ENCODE data around the gene PLCB1.

DNA sequence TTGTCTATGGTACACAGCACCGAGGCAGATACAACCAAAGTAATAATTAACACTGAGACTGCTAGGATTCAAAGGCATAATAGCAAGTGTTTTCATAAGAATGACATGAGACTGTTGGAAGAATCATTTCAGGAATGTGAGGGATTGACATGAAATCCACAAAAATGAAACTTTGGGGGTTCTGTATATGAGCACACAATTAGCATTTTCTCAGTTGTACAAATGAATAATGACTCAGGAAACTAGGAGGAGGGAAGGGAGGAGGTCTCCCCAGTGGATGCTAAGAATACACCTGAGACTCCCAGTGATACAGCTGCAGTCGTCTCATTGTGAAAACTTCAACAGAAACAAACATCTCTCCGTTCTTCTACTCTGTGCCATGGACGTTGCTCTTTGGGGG is 508.4 kb downstream of the PLCB1 start:
- no peak for TF ChIP-seq FOS (IDR thresholded peaks at IDR 0.05; ENCODE audit: low read depth, low read length)
- TF ChIP-seq, protein P1, sequence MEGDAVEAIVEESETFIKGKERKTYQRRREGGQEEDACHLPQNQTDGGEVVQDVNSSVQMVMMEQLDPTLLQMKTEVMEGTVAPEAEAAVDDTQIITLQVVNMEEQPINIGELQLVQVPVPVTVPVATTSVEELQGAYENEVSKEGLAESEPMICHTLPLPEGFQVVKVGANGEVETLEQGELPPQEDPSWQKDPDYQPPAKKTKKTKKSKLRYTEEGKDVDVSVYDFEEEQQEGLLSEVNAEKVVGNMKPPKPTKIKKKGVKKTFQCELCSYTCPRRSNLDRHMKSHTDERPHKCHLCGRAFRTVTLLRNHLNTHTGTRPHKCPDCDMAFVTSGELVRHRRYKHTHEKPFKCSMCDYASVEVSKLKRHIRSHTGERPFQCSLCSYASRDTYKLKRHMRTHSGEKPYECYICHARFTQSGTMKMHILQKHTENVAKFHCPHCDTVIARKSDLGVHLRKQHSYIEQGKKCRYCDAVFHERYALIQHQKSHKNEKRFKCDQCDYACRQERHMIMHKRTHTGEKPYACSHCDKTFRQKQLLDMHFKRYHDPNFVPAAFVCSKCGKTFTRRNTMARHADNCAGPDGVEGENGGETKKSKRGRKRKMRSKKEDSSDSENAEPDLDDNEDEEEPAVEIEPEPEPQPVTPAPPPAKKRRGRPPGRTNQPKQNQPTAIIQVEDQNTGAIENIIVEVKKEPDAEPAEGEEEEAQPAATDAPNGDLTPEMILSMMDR (conservative IDR thresholded peaks at IDR 0.05; ENCODE audit: low read depth, low read length), result no peak
- no peak for TF ChIP-seq POLR2A (IDR thresholded peaks at IDR 0.05; ENCODE audit: low read depth, low read length)
- no peak for TF ChIP-seq RAD21 (IDR thresholded peaks at IDR 0.05; ENCODE audit: low read length)
- no peak for TF ChIP-seq SMC3 (IDR thresholded peaks at IDR 0.05; ENCODE audit: low read depth, low read length)
- TF ChIP-seq CEBPB (IDR thresholded peaks at IDR 0.05; ENCODE audit: low read depth, low read length), result no peak
- TF ChIP-seq MAZ (IDR thresholded peaks at IDR 0.05; ENCODE audit: borderline replicate concordance, low read depth, low read length), result no peak
- TF ChIP-seq RFX5 (IDR thresholded peaks at IDR 0.05; ENCODE audit: low read depth, low read length), result no peak
- TF ChIP-seq BHLHE40 (IDR thresholded peaks at IDR 0.05; ENCODE audit: low read depth, low read length), result no peak
- TF ChIP-seq, protein P2, sequence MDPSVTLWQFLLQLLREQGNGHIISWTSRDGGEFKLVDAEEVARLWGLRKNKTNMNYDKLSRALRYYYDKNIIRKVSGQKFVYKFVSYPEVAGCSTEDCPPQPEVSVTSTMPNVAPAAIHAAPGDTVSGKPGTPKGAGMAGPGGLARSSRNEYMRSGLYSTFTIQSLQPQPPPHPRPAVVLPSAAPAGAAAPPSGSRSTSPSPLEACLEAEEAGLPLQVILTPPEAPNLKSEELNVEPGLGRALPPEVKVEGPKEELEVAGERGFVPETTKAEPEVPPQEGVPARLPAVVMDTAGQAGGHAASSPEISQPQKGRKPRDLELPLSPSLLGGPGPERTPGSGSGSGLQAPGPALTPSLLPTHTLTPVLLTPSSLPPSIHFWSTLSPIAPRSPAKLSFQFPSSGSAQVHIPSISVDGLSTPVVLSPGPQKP (IDR thresholded peaks at IDR 0.05; ENCODE audit: borderline replicate concordance, low read depth, low read length), result no peak
- TF ChIP-seq NFE2L2 (IDR thresholded peaks at IDR 0.05; ENCODE audit: low read depth, low read length), result no peak
- no peak for TF ChIP-seq MAFK (IDR thresholded peaks at IDR 0.05; ENCODE audit: low read depth, low read length)
